Ramos (cell line): ENCODE data around the gene CHI3L1.

Experiments used
- in situ Hi-C: fragments of 300-500 bp; cut with MboI; formaldehyde crosslinking; loops from one replicate; pipeline ENCODE4 v1.14.3; 2022; ENCODE audit warnings: low sequenced_read_pairs; ENCODE audit not compliant: unreplicated experiment

Gene CHI3L1

GRCh38 chr1:203140743-203141520, 45.6 kb downstream of the CHI3L1 start:
- in situ Hi-C loops, result no loop called here

GRCh38 chr1:203139976-203140475, 46.5 kb downstream of the CHI3L1 start:
- in situ Hi-C loops, result no loop called here

- in situ Hi-C loops, result no loop called here
These were observed 48.4 kb downstream of the CHI3L1 start for GRCh38 chr1:203138066-203138465.

GRCh38 chr1:203137324-203137723, 49.2 kb downstream of the CHI3L1 start:
- in situ Hi-C loops, result no loop called here

- in situ Hi-C loops, result no loop called here
These were observed 50.0 kb downstream of the CHI3L1 start for GRCh38 chr1:203136409-203137042.

GRCh38 chr1:203135636-203136305, 50.7 kb downstream of the CHI3L1 start:
- in situ Hi-C loops, result no loop called here

- in situ Hi-C loops, result no loop called here
These were observed 52.4 kb downstream of the CHI3L1 start for GRCh38 chr1:203133970-203134725.

- in situ Hi-C loops, result no loop called here
These were observed 54.8 kb downstream of the CHI3L1 start for GRCh38 chr1:203131548-203132200.

GRCh38 chr1:203130358-203130985, 56.0 kb downstream of the CHI3L1 start:
- in situ Hi-C loops, result no loop called here

GRCh38 chr1:203129501-203130231, 56.8 kb downstream of the CHI3L1 start:
- in situ Hi-C loops, result no loop called here
